Measurements from ENCODE around the gene STARD3.

- no peak for TF ChIP-seq GATA2 (IDR thresholded peaks at IDR 0.05; ENCODE audit: low read depth, low read length)
- TF ChIP-seq GATA3 (IDR thresholded peaks at IDR 0.05; ENCODE audit: low read depth, low read length), result no peak
Measured at GRCh38 chr17:39593371-39593770, 43.6 kb upstream of the STARD3 start.

Data from SH-SY5Y (cell line).